Skeletal muscle satellite cell (primary cell): ENCODE results near the gene PDE10A.

Experiments used
- H3K27me3 ChIP-seq: 2 replicates; pipeline ENCODE4 v1.7.0; 2013; ENCODE audit warnings: low read length; ENCODE audit not compliant: control insufficient read depth, insufficient read depth
- H3K36me3 ChIP-seq: 2 replicates; pipeline ENCODE4 v1.7.0; 2013; ENCODE audit warnings: mild to moderate bottlenecking, control low read depth, low read length; ENCODE audit not compliant: insufficient read depth
- H3K4me1 ChIP-seq: 2 replicates; pipeline ENCODE4 v1.7.0; 2013; ENCODE audit warnings: low read length; ENCODE audit not compliant: control insufficient read depth, insufficient read depth
- H3K4me2 ChIP-seq: 2 replicates; pipeline ENCODE4 v1.7.0; 2013; ENCODE audit warnings: mild to moderate bottlenecking, low read length
- H3K4me3 ChIP-seq: 2 replicates; pipeline ENCODE4 v1.7.0; 2013; ENCODE audit warnings: low read length
- H3K9ac ChIP-seq: 2 replicates; pipeline ENCODE4 v1.7.0; 2013; ENCODE audit warnings: mild to moderate bottlenecking, low read depth, low read length, moderate library complexity
- H3K9me3 ChIP-seq: replicated peaks from 2 replicates; pipeline ENCODE4 v1.7.0; 2013; ENCODE audit warnings: mild to moderate bottlenecking, control low read depth, low read length

The PDE10A gene

DNA sequence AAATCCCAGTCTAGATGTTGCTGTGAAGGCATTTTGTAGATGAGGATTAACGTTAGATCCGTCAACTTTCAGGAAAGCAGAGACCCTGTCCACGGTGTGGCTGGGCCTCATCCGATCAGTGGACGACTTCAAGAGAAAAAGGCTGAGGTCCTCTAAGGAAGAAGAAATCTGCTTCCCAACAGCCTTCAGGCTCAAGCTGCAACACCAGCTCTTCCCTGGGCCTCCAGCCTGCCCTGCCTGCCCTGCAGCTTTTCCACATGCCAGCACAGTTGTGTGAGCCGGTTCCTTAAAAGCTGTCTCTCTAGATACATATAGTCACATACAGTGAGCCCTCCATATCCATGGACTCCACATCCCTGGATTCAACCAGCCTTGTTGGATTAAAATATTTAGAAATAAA lies 14.1 kb upstream of the PDE10A start:
- Histone ChIP-seq H3K27me3 (peaks cover 11% of the 10 kb centered on the region), H3K9me3 (no peaks in the 10 kb centered on the region), H3K9ac (no peak overlapping the region), H3K4me1 (no peaks in the 10 kb centered on the region), H3K36me3 (no peaks in the 10 kb centered on the region), H3K4me2 (no peak overlapping the region), H3K4me3 (no peak overlapping the region)

DNA sequence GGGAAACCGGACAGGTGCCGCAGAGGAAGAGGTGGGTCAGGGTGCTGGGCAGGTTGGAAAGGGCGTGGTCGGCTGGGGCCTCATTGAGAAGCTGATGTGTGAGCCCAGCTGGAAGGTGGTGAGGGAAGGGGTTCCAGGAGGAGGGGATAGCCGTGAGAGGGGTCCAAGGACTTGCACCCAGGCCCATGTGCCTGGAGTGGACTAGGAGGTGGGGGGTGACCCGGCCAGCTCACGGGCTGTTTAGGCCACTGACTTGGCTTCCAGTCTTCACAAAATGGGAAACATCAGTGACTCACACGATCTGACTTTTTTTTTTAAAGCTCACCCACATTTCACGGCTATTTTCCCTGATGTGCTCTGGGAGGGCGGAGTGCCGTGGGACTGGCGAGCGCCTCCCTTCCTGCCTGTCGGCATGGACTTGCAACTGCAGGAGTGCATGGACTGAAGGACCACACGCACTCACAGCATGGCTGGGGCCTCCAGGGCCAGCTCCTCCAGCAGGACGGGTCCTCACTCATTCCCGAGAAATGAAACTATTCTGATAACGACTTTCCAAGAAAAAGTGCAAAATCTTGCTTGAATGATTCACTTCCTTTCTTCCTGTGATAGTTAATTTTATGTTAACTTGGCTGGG lies 13.5 kb upstream of the PDE10A start:
- Histone ChIP-seq H3K4me3 (no peak overlapping the region), H3K9ac (no peak overlapping the region), H3K9me3 (no peaks in the 10 kb centered on the region), H3K4me2 (no peak overlapping the region), H3K36me3 (no peaks in the 10 kb centered on the region), H3K27me3 (peaks cover 11% of the 10 kb centered on the region), H3K4me1 (no peaks in the 10 kb centered on the region)

DNA sequence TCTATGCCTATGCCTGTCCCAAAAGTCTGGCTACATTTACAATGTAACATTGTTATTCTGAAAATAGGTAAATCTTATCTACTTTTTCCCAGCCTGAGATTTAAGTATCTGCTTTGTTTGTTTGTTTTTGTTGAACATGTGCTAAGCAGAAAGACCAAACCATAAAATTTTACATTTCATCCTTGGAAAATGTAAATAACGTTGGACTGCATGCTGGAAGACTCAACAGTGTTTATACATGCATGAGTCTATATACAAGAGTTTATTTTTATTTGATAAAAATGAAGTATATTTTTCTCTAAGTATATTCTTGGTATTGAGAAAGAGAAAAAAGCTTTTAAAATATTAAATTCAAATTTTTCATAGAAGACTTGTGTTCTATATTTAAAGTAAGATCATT lies 12.1 kb upstream of the PDE10A start:
- Histone ChIP-seq H3K36me3 (no peaks in the 10 kb centered on the region), H3K27me3 (peaks cover 11% of the 10 kb centered on the region), H3K9me3 (no peaks in the 10 kb centered on the region), H3K4me1 (no peaks in the 10 kb centered on the region), H3K4me2 (no peak overlapping the region), H3K4me3 (no peak overlapping the region), H3K9ac (no peak overlapping the region)

DNA sequence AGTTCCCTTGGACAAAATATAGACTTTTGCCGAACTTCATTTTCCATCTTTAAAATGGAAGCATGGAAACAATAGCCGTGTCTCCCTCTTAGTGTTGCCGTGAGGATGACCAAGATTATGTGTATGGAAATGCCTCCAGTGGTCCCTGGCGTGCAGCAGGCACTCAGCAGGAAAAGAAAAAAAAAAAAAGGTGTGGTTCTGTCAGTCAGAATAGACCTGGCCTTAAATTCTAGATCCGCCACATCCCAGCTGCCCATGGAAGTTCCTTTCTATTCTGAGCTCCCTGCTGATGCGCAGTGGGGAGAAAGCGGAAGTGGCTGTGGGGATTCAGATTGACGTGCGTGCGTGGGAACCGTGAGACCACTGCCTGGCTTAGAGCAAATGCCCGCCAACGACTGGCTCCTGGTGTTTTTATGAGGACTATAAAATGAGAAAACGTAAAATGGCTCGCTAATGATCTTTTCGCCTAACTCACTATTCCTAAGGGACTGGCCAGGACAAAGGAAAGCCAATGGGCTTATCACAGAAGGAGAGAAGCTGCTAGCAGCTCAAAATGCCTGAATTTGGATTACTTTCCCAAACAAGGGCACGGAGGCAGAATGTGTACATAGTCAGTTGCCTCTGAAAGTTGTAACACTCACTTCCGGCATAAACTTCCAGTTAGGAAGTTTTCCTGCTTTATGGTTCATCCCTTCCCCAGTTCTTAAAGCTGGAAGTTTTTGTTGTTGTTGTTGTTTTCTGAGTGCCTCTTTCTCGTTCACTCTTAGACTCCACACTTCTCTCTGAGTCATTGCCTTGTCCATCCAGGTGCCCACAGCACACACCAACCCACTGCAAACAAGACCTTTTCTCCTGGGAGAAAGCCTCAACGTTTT lies 11.4 kb upstream of the PDE10A start:
- no peak overlapping the region for H3K4me3 ChIP-seq
- no peak overlapping the region for H3K4me2 ChIP-seq
- peaks cover 15% of the 10 kb centered on the region for H3K27me3 ChIP-seq
- no peaks in the 10 kb centered on the region for H3K4me1 ChIP-seq
- no peaks in the 10 kb centered on the region for H3K9me3 ChIP-seq
- no peak overlapping the region for H3K9ac ChIP-seq
- H3K36me3 ChIP-seq = no peaks in the 10 kb centered on the region

DNA sequence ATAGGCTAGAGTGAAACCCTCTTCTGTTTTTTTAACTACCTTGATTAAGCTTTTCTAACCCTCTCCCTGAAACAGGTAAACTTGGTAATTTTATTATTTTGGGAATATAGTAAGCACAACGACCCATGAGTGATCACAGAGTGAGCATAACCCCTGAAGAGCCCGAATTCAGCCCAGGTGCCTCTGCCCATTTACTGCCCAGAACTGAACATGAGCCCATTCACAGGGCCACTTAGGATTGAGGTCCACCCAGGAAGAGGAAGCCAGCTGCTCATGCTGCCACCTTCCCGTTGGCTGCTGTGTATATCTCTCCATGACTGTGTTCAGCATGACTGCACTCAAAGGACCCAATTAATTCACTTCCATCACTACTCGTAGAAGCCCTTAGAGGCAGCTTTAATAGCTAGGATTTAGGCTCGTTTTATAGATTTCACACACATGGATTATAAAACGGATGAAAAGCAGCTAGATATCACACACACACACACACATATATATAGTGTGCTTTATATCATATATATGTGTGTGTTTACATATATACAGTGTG lies 8.3 kb upstream of the PDE10A start:
- H3K36me3 ChIP-seq = no peaks in the 10 kb centered on the region
- H3K4me1 ChIP-seq = no peaks in the 10 kb centered on the region
- no peak overlapping the region for H3K9ac ChIP-seq
- H3K4me2 ChIP-seq = no peak overlapping the region
- peaks cover 11% of the 10 kb centered on the region for H3K27me3 ChIP-seq
- H3K9me3 ChIP-seq = no peaks in the 10 kb centered on the region
- H3K4me3 ChIP-seq = no peak overlapping the region

DNA sequence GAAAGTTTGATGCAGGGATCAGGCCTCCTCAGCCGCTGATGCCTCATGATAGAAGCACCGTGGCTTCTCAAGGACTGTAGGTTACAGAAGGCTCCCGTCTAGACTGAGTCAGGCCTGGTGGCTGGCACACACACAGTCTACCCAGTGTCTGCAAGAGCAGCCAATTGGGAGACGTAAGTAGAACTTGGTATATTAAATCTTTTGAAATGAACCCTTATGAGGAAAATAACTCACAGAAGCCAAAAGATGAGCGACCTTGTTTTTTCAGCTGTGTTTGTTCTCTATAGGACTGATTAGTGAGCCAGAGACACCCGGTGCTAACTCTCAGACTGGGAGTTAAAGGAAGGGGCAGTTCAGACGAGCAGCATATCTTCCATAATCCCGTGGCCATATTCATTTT lies 5.9 kb upstream of the PDE10A start:
- Histone ChIP-seq H3K4me2 (no peak overlapping the region), H3K4me3 (no peak overlapping the region), H3K9me3 (no peaks in the 10 kb centered on the region), H3K9ac (no peak overlapping the region), H3K27me3 (peaks cover 25% of the 10 kb centered on the region), H3K4me1 (peaks cover 4% of the 10 kb centered on the region), H3K36me3 (no peaks in the 10 kb centered on the region)

DNA sequence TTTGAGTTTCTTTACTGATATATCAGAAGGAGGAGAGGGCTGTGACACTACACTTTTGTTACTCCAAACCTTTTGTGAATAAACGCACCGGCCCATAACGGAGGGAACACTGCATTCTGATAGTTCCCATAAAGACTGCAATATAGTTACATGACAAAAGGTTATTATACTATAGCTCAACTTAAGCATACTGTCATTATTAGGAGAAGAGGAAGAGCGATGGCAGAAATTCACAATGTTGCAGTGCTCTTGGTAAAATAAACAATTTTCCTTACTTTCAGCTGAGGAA lies 2.3 kb upstream of the PDE10A start:
- H3K9me3 ChIP-seq = no peaks in the 10 kb centered on the region
- H3K27me3 ChIP-seq = peaks cover 25% of the 10 kb centered on the region
- no peak overlapping the region for H3K9ac ChIP-seq
- no peaks in the 10 kb centered on the region for H3K36me3 ChIP-seq
- peaks cover 17% of the 10 kb centered on the region for H3K4me1 ChIP-seq
- peak overlapping the region; percentile 96 for H3K4me2 ChIP-seq
- no peak overlapping the region for H3K4me3 ChIP-seq

DNA sequence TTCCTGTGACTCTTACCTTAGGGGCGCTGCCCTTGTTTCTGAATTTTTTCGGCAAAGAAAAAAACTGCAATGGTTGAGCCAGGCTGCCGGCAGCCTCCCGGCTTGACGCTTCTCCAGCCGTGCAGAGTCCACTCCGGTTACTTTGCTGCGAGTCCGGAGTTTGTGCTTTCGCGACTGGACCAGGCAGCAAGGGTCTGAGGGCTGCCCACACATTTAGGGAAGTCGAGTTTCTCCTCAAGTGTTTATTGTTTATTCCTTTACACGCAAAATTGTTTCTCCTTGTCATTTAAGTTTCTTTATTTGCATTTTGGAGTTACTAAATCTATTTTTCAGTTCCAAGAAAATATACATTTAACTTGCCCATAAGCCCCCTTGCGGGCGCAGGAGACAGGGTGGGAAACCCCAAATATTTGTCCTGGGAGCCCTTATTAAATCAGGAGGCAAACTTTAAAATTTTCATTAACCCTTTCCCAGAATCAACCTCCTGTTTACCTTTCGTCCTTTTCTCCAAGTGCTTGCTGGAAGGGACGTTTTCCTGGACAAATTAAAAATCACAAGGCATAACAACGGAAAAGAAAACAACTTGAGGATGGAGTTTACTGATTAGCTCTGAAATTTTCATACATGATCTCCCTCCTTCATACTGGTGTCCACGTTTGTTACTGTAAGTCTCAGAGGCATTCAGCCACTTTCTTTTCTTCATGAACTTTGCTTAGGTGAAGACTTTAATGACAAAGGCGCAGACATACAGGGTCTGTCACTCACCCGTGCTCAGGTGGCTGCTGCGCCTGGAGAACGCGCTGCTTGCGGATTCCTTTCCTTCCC lies 1.7 kb upstream of the PDE10A start:
- Histone ChIP-seq H3K27me3 (peaks cover 22% of the 10 kb centered on the region), H3K36me3 (no peaks in the 10 kb centered on the region), H3K9ac (peak overlapping the region; percentile 79), H3K9me3 (no peaks in the 10 kb centered on the region), H3K4me1 (peaks cover 21% of the 10 kb centered on the region), H3K4me2 (peak overlapping the region; percentile 96), H3K4me3 (peak overlapping the region; percentile 83)

DNA sequence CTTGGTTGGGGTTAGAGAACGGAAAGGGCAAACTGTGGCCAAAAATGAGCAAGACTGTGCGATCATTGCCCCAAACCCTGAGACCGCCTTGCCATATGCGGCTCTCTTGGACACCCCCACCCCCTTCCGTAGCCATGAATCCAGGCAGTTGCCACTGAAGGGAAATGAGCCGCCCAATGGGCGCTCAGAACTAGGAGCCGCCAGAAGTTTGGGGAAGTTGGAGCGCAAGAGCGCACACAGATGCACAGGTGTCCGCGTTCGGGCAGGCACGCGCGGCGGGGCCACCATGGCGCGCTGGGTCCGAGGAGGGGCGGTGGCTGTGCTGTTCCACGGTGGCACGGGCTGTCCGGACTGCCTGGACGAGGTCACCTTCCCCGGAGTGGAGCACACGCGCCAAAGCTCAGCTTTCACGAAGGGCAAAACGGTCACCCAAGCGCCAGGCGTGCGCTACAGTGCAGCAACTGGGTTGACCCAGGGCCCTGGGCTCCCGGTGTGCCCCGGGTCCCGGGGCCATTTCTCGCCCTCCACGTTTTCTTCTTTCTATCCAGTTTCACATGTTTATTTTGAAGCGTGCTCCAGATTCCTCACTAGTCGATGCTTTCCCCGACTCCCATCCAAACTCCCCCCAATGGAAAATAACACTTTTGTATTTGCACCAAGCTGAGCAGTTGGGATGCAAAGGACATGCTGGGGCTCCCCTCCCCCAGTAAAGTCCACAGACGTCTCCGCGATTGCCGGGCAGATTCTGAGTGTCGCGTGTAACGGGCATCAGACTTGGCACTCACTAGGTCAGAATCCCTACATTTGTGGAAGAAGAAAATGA lies 906 bp upstream of the PDE10A start:
- no peaks in the 10 kb centered on the region for H3K36me3 ChIP-seq
- H3K27me3 ChIP-seq = peaks cover 19% of the 10 kb centered on the region
- H3K9ac ChIP-seq = peak overlapping the region; percentile 79
- H3K9me3 ChIP-seq = no peaks in the 10 kb centered on the region
- H3K4me3 ChIP-seq = peak overlapping the region; percentile 83
- H3K4me2 ChIP-seq = peak overlapping the region; percentile 96
- peaks cover 21% of the 10 kb centered on the region for H3K4me1 ChIP-seq

DNA sequence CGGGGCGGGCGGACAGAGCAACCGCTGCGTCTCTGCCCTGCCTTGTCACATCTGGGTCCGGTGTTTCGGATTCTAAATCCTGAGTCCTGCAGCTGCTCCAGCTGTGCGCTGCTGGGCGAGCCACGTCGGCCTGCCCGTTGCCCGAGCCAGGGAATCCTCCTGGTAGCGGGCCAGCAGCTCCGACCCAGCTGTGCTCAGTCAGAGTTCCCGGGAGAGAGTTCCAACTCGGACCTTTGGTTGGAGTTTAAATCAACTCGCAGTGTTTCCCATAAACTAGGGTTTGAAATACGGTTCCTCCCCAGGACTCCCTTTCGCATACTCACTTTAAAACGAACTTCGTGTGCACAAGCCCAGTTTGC lies 315 bp upstream of the PDE10A start:
- H3K36me3 ChIP-seq = no peaks in the 10 kb centered on the region
- peaks cover 19% of the 10 kb centered on the region for H3K27me3 ChIP-seq
- no peaks in the 10 kb centered on the region for H3K9me3 ChIP-seq
- H3K4me1 ChIP-seq = peaks cover 21% of the 10 kb centered on the region
- peak overlapping the region; percentile 96 for H3K4me2 ChIP-seq
- peak overlapping the region; percentile 83 for H3K4me3 ChIP-seq
- peak overlapping the region; percentile 79 for H3K9ac ChIP-seq
